OCI-LY1 (cell line): ENCODE data around the gene MYO5B.

Experiments
- CTCF ChIP-seq: fragments of 200-600 bp; sonication (generic), shearing (Covaris generic); IDR thresholded peaks from 2 replicates; pipeline ENCODE4 v1.5.1; 2017; ENCODE audit warnings: mild to moderate bottlenecking, antibody characterized with exemption, low read length, moderate library complexity, mixed read lengths
- EZH2 ChIP-seq: fragments of 200-600 bp; sonication (generic), shearing (Covaris generic); IDR thresholded peaks from 2 replicates; pipeline ENCODE4 v1.8.0; 2017; ENCODE audit warnings: borderline replicate concordance, mixed run types, mild to moderate bottlenecking, antibody characterized with exemption, low read length, moderate library complexity, mixed read lengths

- TF ChIP-seq CTCF (no peak), EZH2 (no peak)
Observed at GRCh38 chr18:50199346-50199855, 4.5 kb upstream of the MYO5B start.
